Esophagus muscularis mucosa (tissue), 4 donors: Measurements from ENCODE around the gene SGSH. TPM values are rescaled to one million over a fixed set of nuclear protein-coding genes. Genes with fewer than 3 reads are reported as not detected.
"Not testable (repeated sequence)": the region's sequence is repeated elsewhere in the genome, so short reads cannot be mapped to it uniquely, and the experiment has no call there.

ENCODE experiments used
- DNase-seq: peaks from one replicate; pipeline ENCODE4 v3.0.0-alpha.2; 2017; ENCODE audit errors: extremely low spot score
- H3K27ac ChIP-seq, 4 donors: fragments of 200-600 bp; sonication (generic); replicated peaks in 1 of 4; 1 replicate in 3 of 4; 2 replicates in 1 of 4; pipeline ENCODE4 v1.5.1; 2016 to 2019; ENCODE audit warnings: mild to moderate bottlenecking in 1 of 4
- H3K27me3 ChIP-seq, 4 donors: fragments of 200-600 bp; sonication (generic); one replicate each; pipeline versions ENCODE4 v1.5.1 to v1.6.0; 2016 to 2019
- H3K36me3 ChIP-seq, 4 donors: fragments of 200-600 bp; sonication (generic); one replicate each; pipeline ENCODE4 v1.5.1; 2016 to 2019
- H3K4me1 ChIP-seq, 4 donors: fragments of 200-600 bp; sonication (generic); one replicate each; pipeline ENCODE4 v1.5.1; 2016 to 2019
- H3K4me3 ChIP-seq, 4 donors: fragments of 200-600 bp; sonication (generic); 1 replicate in 2 of 4; 2 replicates in 2 of 4; pipeline ENCODE4 v1.5.1; 2016 to 2019; ENCODE audit warnings: mild to moderate bottlenecking in 4 of 4, moderate library complexity in 1 of 4
- H3K9me3 ChIP-seq, 4 donors: fragments of 200-600 bp; sonication (generic); 1 replicate in 3 of 4; 2 replicates in 1 of 4; pipeline ENCODE4 v1.5.1; 2016 to 2019
- CTCF ChIP-seq, 3 experiments: fragments of 200-600 bp in 2 of 3; fragments of 450-650 bp in 1 of 3; sonication (generic) in 2 of 3; IDR thresholded peaks; one replicate each; pipeline ENCODE4 v1.5.1; 2017 to 2019; ENCODE audit warnings: antibody characterized with exemption in 3 of 3, mild to moderate bottlenecking in 2 of 3, moderate library complexity in 1 of 3
- EP300 ChIP-seq: sonication (generic); formaldehyde crosslinking; IDR thresholded peaks from one replicate; pipeline ENCODE4 v1.6.1; 2017; ENCODE audit warnings: antibody characterized with exemption
- POLR2A ChIP-seq: fragments of 450-650 bp; IDR thresholded peaks from one replicate; pipeline ENCODE4 v1.6.1; 2017; ENCODE audit warnings: antibody characterized with exemption, moderate library complexity, mild to moderate bottlenecking, low read depth
- POLR2AphosphoS5 ChIP-seq, 2 donors: sonication (generic); formaldehyde crosslinking; IDR thresholded peaks; one replicate each; pipeline ENCODE4 v1.6.1; 2017; ENCODE audit warnings: antibody characterized with exemption in 2 of 2
- WGBS: methylation state at CpG from one replicate; pipeline ENCODE4 v1.1.5; 2018; 5-methylcytosine and 5-hydroxymethylcytosine counted together
- intact Hi-C: fragments of 100-400 bp; cut with DNase I; formaldehyde crosslinking; loops from one replicate; pipeline ENCODE4 v1.15.1; 2023
- total RNA-seq, 4 donors: library from RNA; depleted of rRNA; stranded (reverse); fragments of >200 nt; gene quantifications; one replicate each; pipeline versions ENCODE4 v1.1.0 to v1.2.1, GENCODE V29; 2016

The SGSH gene
- total RNA-seq, 4 donors from 2014 or later: 12.9 to 24.4 (median 21.3) TPM

DNA sequence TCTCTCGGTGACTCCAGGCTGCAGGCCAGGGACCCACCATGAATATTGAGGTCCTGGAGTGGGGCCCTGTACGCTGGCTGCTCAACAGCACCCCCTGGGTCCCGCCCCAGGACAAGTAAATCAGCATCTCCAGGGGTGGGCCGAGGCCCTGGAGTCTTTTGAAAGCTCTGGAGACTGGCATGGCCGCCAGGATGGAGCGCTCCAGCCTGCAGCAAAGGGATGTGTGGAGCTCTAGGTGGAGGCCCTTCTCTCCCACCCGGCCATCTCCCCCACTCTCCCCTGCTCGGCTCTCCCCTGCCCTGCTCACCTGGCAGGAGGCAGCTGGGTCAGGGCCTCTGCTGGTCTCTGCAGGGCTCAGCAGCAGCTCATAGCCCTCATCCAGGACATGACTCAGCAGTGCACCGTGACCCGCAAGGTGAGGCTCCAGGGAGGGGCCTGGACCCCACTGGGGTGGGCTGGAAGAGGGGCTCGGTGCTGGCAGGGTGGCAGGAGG is 16.6 kb downstream of the SGSH start:
- peaks cover 0 to 8% (median 6%) of the 10 kb centered on the region in 4 donors for H3K36me3 ChIP-seq
- H3K27me3 ChIP-seq: peaks cover 0 to 4% (median 0%) of the 10 kb centered on the region in 4 donors
- no peak for DNase-seq
- H3K4me1 ChIP-seq: no peaks in the 10 kb centered on the region
- no peak overlapping the region for H3K27ac ChIP-seq
- intact Hi-C loops: no loop called here
- no peak for TF ChIP-seq CTCF (IDR thresholded peaks at IDR 0.05)
- TF ChIP-seq EP300: no peak
- TF ChIP-seq POLR2AphosphoS5 (IDR thresholded peaks at IDR 0.05): no peak
- TF ChIP-seq POLR2A: no peak
- no peak overlapping the region for H3K4me3 ChIP-seq
- WGBS: 67% methylated on average over 6 of the region's 11 CpGs
- H3K9me3 ChIP-seq: no peaks in the 10 kb centered on the region

- no peak for DNase-seq
- H3K4me1 ChIP-seq: no peaks in the 10 kb centered on the region
- no peak overlapping the region for H3K27ac ChIP-seq
- no peak for TF ChIP-seq EP300
- TF ChIP-seq POLR2A: no peak
- TF ChIP-seq POLR2AphosphoS5 (IDR thresholded peaks at IDR 0.05): no peak
- no peak for TF ChIP-seq CTCF (IDR thresholded peaks at IDR 0.05)
- intact Hi-C loops: no loop called here
- 92% methylated on average over 17 of the region's 17 CpGs for WGBS
- H3K9me3 ChIP-seq: no peaks in the 10 kb centered on the region
- H3K27me3 ChIP-seq: peaks cover 0 to 13% (median 0%) of the 10 kb centered on the region in 4 donors
- no peak overlapping the region for H3K4me3 ChIP-seq
- H3K36me3 ChIP-seq: no peaks in the 10 kb centered on the region
Measured at GRCh38 chr17:80202197-80202596, 17.9 kb downstream of the SGSH start.

DNA sequence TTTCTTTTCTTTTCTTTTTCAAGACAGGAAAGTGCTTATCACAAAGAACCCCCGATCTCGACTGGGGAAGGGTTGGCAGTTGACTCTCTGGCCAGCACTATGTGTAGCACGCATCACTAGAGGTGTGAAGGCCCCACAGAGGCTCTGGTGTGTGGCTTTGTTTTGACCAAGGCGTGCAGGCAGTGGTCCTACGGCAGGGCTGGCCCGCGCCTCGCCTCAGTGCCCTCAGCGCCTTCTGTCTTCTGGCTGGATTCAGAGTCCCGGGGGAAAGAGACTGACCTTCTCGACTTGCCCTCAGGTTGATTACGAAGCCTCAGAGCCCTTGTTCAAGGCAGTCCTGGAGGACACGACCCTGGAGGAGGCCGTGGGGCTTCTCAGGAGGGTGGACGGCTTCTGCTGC is 18.7 kb downstream of the SGSH start:
- DNase-seq: no peak
- Histone ChIP-seq H3K9me3 (no peaks in the 10 kb centered on the region), H3K27ac (no peak overlapping the region), H3K4me1 (no peaks in the 10 kb centered on the region), H3K4me3 (no peak overlapping the region), H3K27me3 (peaks cover 0 to 20% (median 0%) of the 10 kb centered on the region in 4 donors), H3K36me3 (no peaks in the 10 kb centered on the region)
- WGBS: 95% methylated on average over 4 of the region's 15 CpGs
- TF ChIP-seq POLR2A: no peak
- TF ChIP-seq POLR2AphosphoS5 (IDR thresholded peaks at IDR 0.05): no peak
- no peak for TF ChIP-seq CTCF (IDR thresholded peaks at IDR 0.05)
- no peak for TF ChIP-seq EP300
- intact Hi-C loops: no loop called here

- H3K27ac ChIP-seq, H3K36me3 ChIP-seq, H3K9me3 ChIP-seq, H3K4me3 ChIP-seq, H3K4me1 ChIP-seq, DNase-seq, intact Hi-C loops: not testable (repeated sequence)
- 62% methylated on average over 6 of the region's 6 CpGs for WGBS
- peaks cover 0 to 39% (median 2%) of the 10 kb centered on the region in 4 donors for H3K27me3 ChIP-seq
Measured at GRCh38 chr17:80199295-80199694, 20.8 kb downstream of the SGSH start.

DNA sequence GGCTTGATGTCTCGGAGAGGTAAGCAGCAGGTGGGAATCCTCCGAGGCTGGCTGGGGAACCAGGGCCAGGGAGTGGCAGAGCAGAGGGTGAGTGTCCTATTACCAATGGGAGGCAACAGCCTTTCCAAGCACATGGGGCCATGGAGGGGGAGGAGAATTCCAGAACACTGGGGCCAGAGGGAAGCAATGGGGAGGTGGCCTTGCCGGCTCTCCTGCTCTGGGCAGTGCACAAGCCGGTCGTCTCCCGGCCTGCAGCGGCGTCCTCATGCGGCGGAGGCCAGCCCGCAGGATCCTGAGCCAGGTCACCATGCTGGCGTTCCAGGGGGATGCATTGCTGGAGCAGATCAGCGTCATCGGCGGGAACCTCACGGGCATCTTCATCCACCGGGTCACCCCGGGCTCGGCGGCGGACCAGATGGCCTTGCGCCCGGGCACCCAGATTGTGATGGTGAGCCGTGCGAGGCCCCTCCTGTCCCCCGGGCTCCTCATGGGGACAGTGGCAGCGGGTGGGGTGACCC is 21.9 kb downstream of the SGSH start:
- H3K36me3 ChIP-seq: no peaks in the 10 kb centered on the region
- WGBS: 70% methylated on average over 24 of the region's 27 CpGs
- no peak overlapping the region for H3K27ac ChIP-seq
- no peaks in the 10 kb centered on the region for H3K9me3 ChIP-seq
- H3K4me3 ChIP-seq: no peak overlapping the region
- peaks cover 0 to 50% (median 2%) of the 10 kb centered on the region in 4 donors for H3K27me3 ChIP-seq
- intact Hi-C loops: no loop called here
- H3K4me1 ChIP-seq: no peaks in the 10 kb centered on the region
- DNase-seq: no peak
- TF ChIP-seq POLR2AphosphoS5 (IDR thresholded peaks at IDR 0.05) (no peak), EP300 (no peak), CTCF (IDR thresholded peaks at IDR 0.05) (no peak), POLR2A (no peak)
